H9 (cell line): Measurements from ENCODE around the gene ADISSP. TPM values are rescaled to one million over a fixed set of nuclear protein-coding genes. Genes with fewer than 3 reads are reported as not detected.
A peak's percentile ranks its signal among the peaks of the same experiment; 100 is the strongest.

Experiments used
- DNase-seq: peaks from one replicate; pipeline ENCODE4 v3.0.0-alpha.2; 2017
- H2AFZ ChIP-seq: one replicate; pipeline ENCODE4 v1.6.1; 2013; ENCODE audit warnings: mild to moderate bottlenecking, low read length, control low read depth, moderate library complexity
- H2AK5ac ChIP-seq: 2 replicates; pipeline ENCODE4 v1.6.1; 2013; ENCODE audit warnings: low read length, control low read depth, mixed read lengths; ENCODE audit not compliant: insufficient read length
- H2BK120ac ChIP-seq: one replicate; pipeline ENCODE4 v1.6.1; 2013; ENCODE audit warnings: low read depth, mild to moderate bottlenecking, low read length, control low read depth, inconsistent platforms; ENCODE audit not compliant: poor library complexity, severe bottlenecking
- H2BK12ac ChIP-seq: 2 replicates; pipeline ENCODE4 v1.6.1; 2013; ENCODE audit warnings: low read length, control low read depth, mixed read lengths, low read depth; ENCODE audit not compliant: insufficient read length
- H2BK15ac ChIP-seq: 2 replicates; pipeline ENCODE4 v1.6.1; 2013; ENCODE audit warnings: low read depth, low read length, control low read depth
- H2BK20ac ChIP-seq: one replicate; pipeline ENCODE4 v1.6.1; 2013; ENCODE audit warnings: low read depth, mild to moderate bottlenecking, low read length, control low read depth, inconsistent platforms; ENCODE audit not compliant: poor library complexity, severe bottlenecking
- H2BK5ac ChIP-seq: 2 replicates; pipeline ENCODE4 v1.6.1; 2013; ENCODE audit warnings: low read length, control low read depth, mixed read lengths; ENCODE audit not compliant: insufficient read length
- H3K14ac ChIP-seq: 2 replicates; pipeline ENCODE4 v1.6.1; 2013; ENCODE audit warnings: low read length, control low read depth; ENCODE audit not compliant: insufficient read depth
- H3K18ac ChIP-seq: 2 replicates; pipeline ENCODE4 v1.6.1; 2013; ENCODE audit warnings: low read depth, mild to moderate bottlenecking, mixed read lengths, low read length, control low read depth; ENCODE audit not compliant: insufficient read length
- H3K23ac ChIP-seq: 2 replicates; pipeline ENCODE4 v1.6.1; 2013; ENCODE audit warnings: low read length, control low read depth, mixed read lengths, low read depth; ENCODE audit not compliant: insufficient read length
- H3K23me2 ChIP-seq: 2 replicates; pipeline ENCODE4 v1.6.1; 2013; ENCODE audit warnings: low read depth, mild to moderate bottlenecking, mixed read lengths, low read length, control low read depth; ENCODE audit not compliant: insufficient read length, poor library complexity, severe bottlenecking
- H3K27ac ChIP-seq: 2 replicates; pipeline ENCODE4 v1.5.1; 2013; ENCODE audit warnings: low read length, control low read depth, mixed read lengths, low read depth; ENCODE audit not compliant: insufficient read length
- H3K27me3 ChIP-seq: 2 replicates; pipeline ENCODE4 v1.6.1; 2013; ENCODE audit warnings: low read length, control low read depth, inconsistent platforms; ENCODE audit not compliant: insufficient read depth
- H3K4ac ChIP-seq: 2 replicates; pipeline ENCODE4 v1.6.1; 2013; ENCODE audit warnings: low read depth, mild to moderate bottlenecking, control low read depth, inconsistent platforms, low read length, moderate library complexity
- H3K4me1 ChIP-seq: 2 replicates; pipeline ENCODE4 v1.6.1; 2013; ENCODE audit warnings: low read length, control low read depth, inconsistent platforms; ENCODE audit not compliant: insufficient read depth
- H3K4me2 ChIP-seq: 2 replicates; pipeline ENCODE4 v1.6.1; 2013; ENCODE audit warnings: low read length, control low read depth, mixed read lengths; ENCODE audit not compliant: insufficient read length, insufficient read depth
- H3K56ac ChIP-seq: 2 replicates; pipeline ENCODE4 v1.6.1; 2013; ENCODE audit warnings: low read depth, mild to moderate bottlenecking, mixed read lengths, low read length, control low read depth; ENCODE audit not compliant: insufficient read length
- H3K79me1 ChIP-seq: 2 replicates; pipeline ENCODE4 v1.6.1; 2013; ENCODE audit warnings: low read depth, mild to moderate bottlenecking, moderate library complexity, low read length, control low read depth, inconsistent platforms; ENCODE audit not compliant: insufficient read depth, poor library complexity, severe bottlenecking
- H3K79me2 ChIP-seq: 2 replicates; pipeline ENCODE4 v1.6.1; 2013; ENCODE audit warnings: low read length, control low read depth, inconsistent platforms; ENCODE audit not compliant: insufficient read depth
- H3K9ac ChIP-seq: 2 replicates; pipeline ENCODE4 v1.6.1; 2013; ENCODE audit warnings: low read length, control low read depth, mixed read lengths; ENCODE audit not compliant: insufficient read length; ENCODE audit errors: extremely low read depth
- H3K9me3 ChIP-seq: one replicate; pipeline ENCODE4 v1.6.1; 2013; ENCODE audit warnings: low read depth, low read length, inconsistent platforms; ENCODE audit not compliant: control insufficient read depth
- H3T11ph ChIP-seq: one replicate; pipeline ENCODE4 v1.6.1; 2013; ENCODE audit warnings: mild to moderate bottlenecking, low read length, control low read depth, inconsistent platforms
- H4K20me1 ChIP-seq: one replicate; pipeline ENCODE4 v1.6.1; 2013; ENCODE audit not compliant: control insufficient read depth, insufficient read length, insufficient read depth
- H4K5ac ChIP-seq: 2 replicates; pipeline ENCODE4 v1.6.1; 2013; ENCODE audit warnings: low read depth, mild to moderate bottlenecking, mixed read lengths, low read length, control low read depth; ENCODE audit not compliant: insufficient read length
- H4K8ac ChIP-seq: replicated peaks from 2 replicates; pipeline ENCODE4 v1.6.1; 2013; ENCODE audit warnings: low read length, control low read depth, mixed read lengths, low read depth; ENCODE audit not compliant: insufficient read length
- H4K91ac ChIP-seq: 2 replicates; pipeline ENCODE4 v1.6.1; 2013; ENCODE audit warnings: low read depth, mild to moderate bottlenecking, moderate library complexity, mixed read lengths, low read length, control low read depth; ENCODE audit not compliant: insufficient read length
- H3K27ac Mint-ChIP-seq, 3 experiments: 2 replicates in 2 of 3; 3 replicates in 1 of 3; pipeline ENCODE4 v1.8.0; 2020 to 2021; ENCODE audit warnings: mixed read lengths in 3 of 3, mild to moderate bottlenecking in 1 of 3, moderate library complexity in 1 of 3
- H3K27me3 Mint-ChIP-seq: 2 replicates; pipeline ENCODE4 v1.8.0; 2021; ENCODE audit warnings: low read depth, mild to moderate bottlenecking, moderate library complexity, mixed read lengths
- H3K36me3 Mint-ChIP-seq, 3 experiments: 2 replicates in 2 of 3; 3 replicates in 1 of 3; pipeline ENCODE4 v1.8.0; 2020 to 2021; ENCODE audit warnings: low read depth in 3 of 3, mixed read lengths in 3 of 3; ENCODE audit not compliant: insufficient read depth in 1 of 3
- H3K4me1 Mint-ChIP-seq, 2 experiments: 2 replicates each; pipeline ENCODE4 v1.8.0; 2020; ENCODE audit warnings: mixed read lengths in 2 of 2
- H3K4me3 Mint-ChIP-seq, 2 experiments: 2 replicates in 1 of 2; 3 replicates in 1 of 2; pipeline ENCODE4 v1.8.0; 2020 to 2021; ENCODE audit warnings: mild to moderate bottlenecking in 2 of 2, mixed read lengths in 2 of 2, moderate library complexity in 1 of 2
- H3K9me3 Mint-ChIP-seq, 2 experiments: 2 replicates in 1 of 2; 3 replicates in 1 of 2; pipeline ENCODE4 v1.8.0; 2020; ENCODE audit warnings: mild to moderate bottlenecking in 2 of 2, mixed read lengths in 2 of 2, moderate library complexity in 1 of 2
- WGBS: extraction: QIAGEN DNeasy Blood & Tissue Kit; methylation state at CpG from one replicate; pipeline ENCODE4 v1.1.7; 2013; ENCODE audit warnings: missing lambda C conversion rate, low lambda C conversion rate, mixed read lengths; ENCODE audit not compliant: insufficient read length; ENCODE audit errors: extremely low coverage; 5-methylcytosine and 5-hydroxymethylcytosine counted together
- total RNA-seq: library from RNA; stranded (reverse); gene quantifications from 2 replicates; pipeline ENCODE4 v1.2.1, GENCODE V29; 2021
- TF ChIP-seq, protein P1 (sequence below): fragments of 200-600 bp; sonication (generic); conservative IDR thresholded peaks from 3 replicates; pipeline ENCODE4 v1.8.0; 2021; ENCODE audit warnings: antibody characterized with exemption, mild to moderate bottlenecking

ADISSP gene
- total RNA-seq, 1 experiment from 2014 or later, result 80.9 TPM

DNA sequence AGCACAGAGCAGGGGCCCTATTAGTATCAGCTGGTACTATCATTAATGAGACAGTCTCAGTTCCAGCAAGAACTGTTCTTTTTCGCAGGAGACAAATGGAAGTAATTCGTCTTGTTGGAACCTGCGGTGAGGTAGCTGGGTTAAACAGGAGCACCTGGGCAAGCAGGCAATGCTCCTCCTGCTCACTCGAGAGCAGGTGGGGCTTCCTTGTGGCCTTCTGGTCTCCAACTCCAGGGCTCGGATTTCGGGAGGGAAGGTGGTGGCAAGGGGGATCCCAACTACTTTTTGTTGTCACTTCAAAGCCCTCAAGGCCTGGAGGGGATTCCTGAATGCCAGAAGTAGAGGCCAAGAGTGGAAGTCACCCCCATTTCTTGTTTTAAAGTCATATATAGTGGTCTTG lies 15.0 kb upstream of the ADISSP start:
- no peak overlapping the region for H2BK5ac ChIP-seq
- Mint-ChIP-seq H3K4me1 (peaks cover 24 to 37% of the 10 kb centered on the region in 2 experiments), H3K36me3 (peaks cover 5 to 12% (median 8%) of the 10 kb centered on the region in 3 experiments), H3K27ac (0 out of 7 replicates have a peak overlapping the region, but pooled peaks of 1 of the 3 experiments have one; percentile 23), H3K4me3 (peak overlapping the region in 1 of 2 experiments; percentile 46; a peak in 2 of 5 replicates), H3K9me3 (no peaks in the 10 kb centered on the region), H3K27me3 (peaks cover 32% of the 10 kb centered on the region)
- H3K4me2 ChIP-seq, result no peak overlapping the region
- H3K9ac ChIP-seq, result no peak overlapping the region
- H2BK20ac ChIP-seq, result no peak overlapping the region
- H2AK5ac ChIP-seq, result no peak overlapping the region
- H4K8ac ChIP-seq, result no peak overlapping the region
- no peaks in the 10 kb centered on the region for H3K4me1 ChIP-seq
- H3K9me3 ChIP-seq, result no peaks in the 10 kb centered on the region
- H3K27me3 ChIP-seq, result peaks cover 2% of the 10 kb centered on the region; the same call in 1 of the 2 replicates
- no peak overlapping the region for H3K27ac ChIP-seq
- H3K14ac ChIP-seq, result no peak overlapping the region
- no peak overlapping the region for H2BK120ac ChIP-seq
- no peak overlapping the region for H3K23ac ChIP-seq
- H3K79me2 ChIP-seq, result no peaks in the 10 kb centered on the region
- no peak for DNase-seq
- H3K79me1 ChIP-seq, result no peaks in the 10 kb centered on the region
- no peak overlapping the region for H4K5ac ChIP-seq
- H2BK12ac ChIP-seq, result no peak overlapping the region
- no peak overlapping the region for H4K91ac ChIP-seq
- no peaks in the 10 kb centered on the region for H4K20me1 ChIP-seq
- H2BK15ac ChIP-seq, result no peak overlapping the region
- no peak overlapping the region for H3K18ac ChIP-seq
- peaks cover 16% of the 10 kb centered on the region for H3K23me2 ChIP-seq
- H3T11ph ChIP-seq, result no peak overlapping the region
- WGBS, result no CpG with 5 or more reads among the region's 6 CpGs
- H3K56ac ChIP-seq, result no peak overlapping the region
- TF ChIP-seq, protein P1, sequence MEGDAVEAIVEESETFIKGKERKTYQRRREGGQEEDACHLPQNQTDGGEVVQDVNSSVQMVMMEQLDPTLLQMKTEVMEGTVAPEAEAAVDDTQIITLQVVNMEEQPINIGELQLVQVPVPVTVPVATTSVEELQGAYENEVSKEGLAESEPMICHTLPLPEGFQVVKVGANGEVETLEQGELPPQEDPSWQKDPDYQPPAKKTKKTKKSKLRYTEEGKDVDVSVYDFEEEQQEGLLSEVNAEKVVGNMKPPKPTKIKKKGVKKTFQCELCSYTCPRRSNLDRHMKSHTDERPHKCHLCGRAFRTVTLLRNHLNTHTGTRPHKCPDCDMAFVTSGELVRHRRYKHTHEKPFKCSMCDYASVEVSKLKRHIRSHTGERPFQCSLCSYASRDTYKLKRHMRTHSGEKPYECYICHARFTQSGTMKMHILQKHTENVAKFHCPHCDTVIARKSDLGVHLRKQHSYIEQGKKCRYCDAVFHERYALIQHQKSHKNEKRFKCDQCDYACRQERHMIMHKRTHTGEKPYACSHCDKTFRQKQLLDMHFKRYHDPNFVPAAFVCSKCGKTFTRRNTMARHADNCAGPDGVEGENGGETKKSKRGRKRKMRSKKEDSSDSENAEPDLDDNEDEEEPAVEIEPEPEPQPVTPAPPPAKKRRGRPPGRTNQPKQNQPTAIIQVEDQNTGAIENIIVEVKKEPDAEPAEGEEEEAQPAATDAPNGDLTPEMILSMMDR, result no peak
- H2AFZ ChIP-seq, result no peak overlapping the region
- H3K4ac ChIP-seq, result no peak overlapping the region
